ENCODE results near the gene SDS.
A peak's percentile ranks its signal among the peaks of the same experiment; 100 is the strongest.

SDS gene

GRCh38 chr12:113403435-113404415, at the start of gene SDS:
Gene SDS, minus strand, starts transcription at chr12:113403887. Its CDS starts 4,179 bp downstream, at chr12:113399708.
- no peak for DNase-seq

GRCh38 chr12:113453330-113453729, 49.6 kb upstream of the SDS start:
- no peak for DNase-seq

- DNase-seq, result no peak
Measured at GRCh38 chr12:113452458-113452857, 48.8 kb upstream of the SDS start.

- DNase-seq, result no peak
Measured at GRCh38 chr12:113449839-113450238, 46.2 kb upstream of the SDS start.

GRCh38 chr12:113449299-113449698, 45.6 kb upstream of the SDS start:
- no peak for DNase-seq

- no peak for DNase-seq
Measured at GRCh38 chr12:113448873-113449272, 45.2 kb upstream of the SDS start.

- DNase-seq, result no peak
Measured at GRCh38 chr12:113445544-113446171, 42.0 kb upstream of the SDS start.

- no peak for DNase-seq
Measured at GRCh38 chr12:113443030-113443539, 39.4 kb upstream of the SDS start.

GRCh38 chr12:113440947-113441782, 37.5 kb upstream of the SDS start:
- no peak for DNase-seq

- no peak for DNase-seq
Measured at GRCh38 chr12:113440336-113440735, 36.6 kb upstream of the SDS start.

GRCh38 chr12:113439606-113440030, 35.9 kb upstream of the SDS start:
- peak; percentile 72 for DNase-seq

GRCh38 chr12:113439301-113439597, 35.6 kb upstream of the SDS start:
- DNase-seq, result no peak

GRCh38 chr12:113438523-113439300, 35.0 kb upstream of the SDS start:
- DNase-seq, result no peak

- DNase-seq, result no peak
Measured at GRCh38 chr12:113437729-113438100, 34.0 kb upstream of the SDS start.

GRCh38 chr12:113436993-113437728, 33.5 kb upstream of the SDS start:
- no peak for DNase-seq

GRCh38 chr12:113436586-113436985, 32.9 kb upstream of the SDS start:
- DNase-seq, result no peak

GRCh38 chr12:113435367-113435766, 31.7 kb upstream of the SDS start:
- DNase-seq, result no peak

- DNase-seq, result no peak
Measured at GRCh38 chr12:113432986-113433385, 29.3 kb upstream of the SDS start.

GRCh38 chr12:113428482-113428881, 24.8 kb upstream of the SDS start:
- no peak for DNase-seq

- no peak for DNase-seq
Measured at GRCh38 chr12:113427882-113428281, 24.2 kb upstream of the SDS start.

GRCh38 chr12:113425960-113426453, 22.3 kb upstream of the SDS start:
- no peak for DNase-seq

All from NCI-H1105 (cell line).